ENCODE data around the gene IQCM. TPM values are rescaled to one million over a fixed set of nuclear protein-coding genes. Genes with fewer than 3 reads are reported as not detected.

IQCM gene
- total RNA-seq, 3 donors from 2014 or later: not detected

DNA sequence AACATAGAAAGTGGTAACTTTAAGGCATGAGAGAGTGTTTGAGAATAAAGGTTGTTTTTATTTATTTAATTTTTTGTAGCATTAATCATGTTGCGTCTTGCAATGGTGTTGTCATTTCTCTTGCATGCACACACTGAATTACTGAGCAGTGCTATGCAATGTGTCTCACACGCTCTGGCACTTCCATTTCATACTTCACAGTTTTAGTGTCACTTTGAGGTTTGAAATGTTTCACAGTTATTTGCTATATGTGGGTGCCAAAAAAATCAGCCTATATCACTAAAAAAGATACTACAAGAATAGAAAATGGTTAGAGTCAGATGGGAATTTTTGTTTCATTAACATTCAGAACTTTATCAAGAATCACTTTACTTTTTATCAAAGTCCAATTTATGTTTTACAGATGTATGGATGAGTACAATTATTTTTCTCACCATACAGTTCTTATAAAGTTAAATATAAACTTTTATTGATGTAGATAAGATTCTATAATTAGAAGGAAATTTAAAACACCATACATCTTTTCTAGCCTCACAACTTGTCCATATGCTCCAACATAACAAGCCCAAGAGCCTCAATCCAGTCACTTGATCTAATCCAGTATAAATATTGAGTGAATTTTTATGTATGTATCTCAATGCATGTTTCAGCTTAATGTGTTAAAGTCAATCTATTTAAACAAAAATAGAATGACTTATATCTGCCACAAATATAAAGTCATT is 114.0 kb downstream of the IQCM start:
- H3K9me3 ChIP-seq: peaks cover 5% of the 10 kb centered on the region in 2 donors
- no peak for DNase-seq (ENCODE audit: low spot score in 2 of 2)
- H3K36me3 ChIP-seq: no peaks in the 10 kb centered on the region
- no peak overlapping the region for H3K4me3 ChIP-seq
- H3K27ac ChIP-seq: no peak overlapping the region
- intact Hi-C loops (cut with DNase I; ENCODE audit: low total_unique reads): loop anchor here (5.0 kb wide), 1 partner anchor 1609 kb away; no protein-coding TSS in a partner anchor
- TF ChIP-seq POLR2AphosphoS5 (IDR thresholded peaks at IDR 0.05) (no peak), POLR2A (IDR thresholded peaks at IDR 0.05) (no peak)
- TF ChIP-seq, protein P1, sequence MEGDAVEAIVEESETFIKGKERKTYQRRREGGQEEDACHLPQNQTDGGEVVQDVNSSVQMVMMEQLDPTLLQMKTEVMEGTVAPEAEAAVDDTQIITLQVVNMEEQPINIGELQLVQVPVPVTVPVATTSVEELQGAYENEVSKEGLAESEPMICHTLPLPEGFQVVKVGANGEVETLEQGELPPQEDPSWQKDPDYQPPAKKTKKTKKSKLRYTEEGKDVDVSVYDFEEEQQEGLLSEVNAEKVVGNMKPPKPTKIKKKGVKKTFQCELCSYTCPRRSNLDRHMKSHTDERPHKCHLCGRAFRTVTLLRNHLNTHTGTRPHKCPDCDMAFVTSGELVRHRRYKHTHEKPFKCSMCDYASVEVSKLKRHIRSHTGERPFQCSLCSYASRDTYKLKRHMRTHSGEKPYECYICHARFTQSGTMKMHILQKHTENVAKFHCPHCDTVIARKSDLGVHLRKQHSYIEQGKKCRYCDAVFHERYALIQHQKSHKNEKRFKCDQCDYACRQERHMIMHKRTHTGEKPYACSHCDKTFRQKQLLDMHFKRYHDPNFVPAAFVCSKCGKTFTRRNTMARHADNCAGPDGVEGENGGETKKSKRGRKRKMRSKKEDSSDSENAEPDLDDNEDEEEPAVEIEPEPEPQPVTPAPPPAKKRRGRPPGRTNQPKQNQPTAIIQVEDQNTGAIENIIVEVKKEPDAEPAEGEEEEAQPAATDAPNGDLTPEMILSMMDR (IDR thresholded peaks at IDR 0.05): no peak
- H3K27me3 ChIP-seq: no peaks in the 10 kb centered on the region
- H3K4me1 ChIP-seq: no peaks in the 10 kb centered on the region

DNA sequence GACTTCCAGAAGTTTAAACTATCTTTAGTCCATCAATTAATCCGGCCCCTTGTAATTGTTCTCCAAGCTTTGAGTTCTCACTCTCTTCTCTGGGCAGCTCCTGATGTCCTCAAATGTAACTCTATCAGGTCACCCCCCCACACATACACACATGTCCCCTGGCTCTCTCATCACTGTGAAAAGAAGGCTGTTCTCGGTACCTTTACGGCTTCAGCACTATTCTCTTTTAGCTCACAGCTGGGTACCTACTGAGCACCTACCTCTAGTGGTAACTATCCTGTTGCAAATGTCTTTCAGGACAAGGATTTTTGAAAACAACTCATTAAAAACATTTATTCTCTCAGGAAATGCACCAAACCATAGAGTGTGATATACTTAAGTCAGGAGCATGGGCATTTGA is 115.4 kb downstream of the IQCM start:
- H3K27ac ChIP-seq: no peak overlapping the region
- peaks cover 5% of the 10 kb centered on the region in 2 donors for H3K9me3 ChIP-seq
- intact Hi-C loops (cut with DNase I; ENCODE audit: low total_unique reads): loop anchor here (5.0 kb wide), 1 partner anchor 1608 kb away; no protein-coding TSS in a partner anchor
- no peaks in the 10 kb centered on the region for H3K36me3 ChIP-seq
- H3K27me3 ChIP-seq: no peaks in the 10 kb centered on the region
- no peaks in the 10 kb centered on the region for H3K4me1 ChIP-seq
- no peak for DNase-seq (ENCODE audit: low spot score in 2 of 2)
- TF ChIP-seq POLR2AphosphoS5 (IDR thresholded peaks at IDR 0.05) (no peak), POLR2A (IDR thresholded peaks at IDR 0.05) (no peak)
- TF ChIP-seq, protein P1 (IDR thresholded peaks at IDR 0.05): no peak
- no peak overlapping the region for H3K4me3 ChIP-seq

DNA sequence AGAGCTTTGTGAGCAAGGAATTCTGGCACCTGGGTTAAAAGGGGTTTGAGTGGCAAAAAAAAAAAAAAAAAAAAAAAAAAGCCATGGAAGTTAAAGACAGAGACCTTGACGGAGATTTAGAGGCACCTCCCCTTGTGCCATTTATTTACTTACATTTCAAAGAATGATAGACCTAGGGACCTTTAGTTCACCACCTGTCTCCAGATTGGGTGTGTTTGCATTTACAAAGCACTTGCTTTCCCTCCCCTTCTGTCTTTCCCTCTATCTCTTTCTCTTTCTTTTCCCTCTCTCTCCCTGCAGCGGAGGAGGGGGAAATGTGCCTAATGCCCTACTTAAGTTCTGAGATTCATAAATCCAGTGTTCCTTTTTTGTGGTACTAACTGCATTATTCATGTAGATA is 116.0 kb downstream of the IQCM start:
- intact Hi-C loops (cut with DNase I; ENCODE audit: low total_unique reads): loop anchor here (5.0 kb wide), 1 partner anchor 1607 kb away; no protein-coding TSS in a partner anchor
- no peak overlapping the region for H3K4me3 ChIP-seq

DNA sequence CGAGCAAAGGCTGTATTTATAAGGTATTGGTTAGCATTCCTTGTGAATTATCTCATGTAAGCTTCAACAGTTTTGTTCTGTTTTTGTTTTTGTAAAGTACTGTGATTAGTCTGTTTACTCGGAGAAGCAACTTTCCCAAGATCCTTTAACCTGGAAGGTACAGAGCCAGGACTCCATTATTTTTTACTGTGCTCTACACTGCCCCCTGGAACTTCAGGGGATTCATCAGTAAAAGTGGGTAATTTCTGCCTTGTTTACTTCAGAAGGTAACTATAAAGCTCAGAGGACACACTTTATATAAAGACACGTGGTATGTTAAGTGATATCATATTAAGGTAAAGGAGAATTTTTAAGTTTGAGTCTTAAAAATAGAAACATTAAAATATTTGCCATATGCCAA is 124.9 kb downstream of the IQCM start:
- H3K27me3 ChIP-seq: no peaks in the 10 kb centered on the region
- TF ChIP-seq, protein P1 (IDR thresholded peaks at IDR 0.05): no peak
- TF ChIP-seq POLR2A (IDR thresholded peaks at IDR 0.05) (no peak), POLR2AphosphoS5 (IDR thresholded peaks at IDR 0.05) (no peak)
- H3K9me3 ChIP-seq: no peaks in the 10 kb centered on the region
- no peak overlapping the region for H3K4me3 ChIP-seq
- no peak for DNase-seq (ENCODE audit: low spot score in 2 of 2)
- intact Hi-C loops (cut with DNase I; ENCODE audit: low total_unique reads): no loop called here
- H3K27ac ChIP-seq: no peak overlapping the region
- H3K36me3 ChIP-seq: no peaks in the 10 kb centered on the region
- H3K4me1 ChIP-seq: no peaks in the 10 kb centered on the region

More for the DNA sequence above, 116.0 kb downstream of the IQCM start:
- H3K27ac ChIP-seq: no peak overlapping the region
- DNase-seq (ENCODE audit: low spot score in 2 of 2): no peak
- H3K36me3 ChIP-seq: no peaks in the 10 kb centered on the region
- no peaks in the 10 kb centered on the region for H3K4me1 ChIP-seq
- no peaks in the 10 kb centered on the region for H3K27me3 ChIP-seq
- H3K9me3 ChIP-seq: peaks cover 1 to 2% of the 10 kb centered on the region in 2 donors
- TF ChIP-seq POLR2AphosphoS5 (IDR thresholded peaks at IDR 0.05) (no peak), POLR2A (IDR thresholded peaks at IDR 0.05) (no peak)
- TF ChIP-seq, protein P1 (IDR thresholded peaks at IDR 0.05): no peak

DNA sequence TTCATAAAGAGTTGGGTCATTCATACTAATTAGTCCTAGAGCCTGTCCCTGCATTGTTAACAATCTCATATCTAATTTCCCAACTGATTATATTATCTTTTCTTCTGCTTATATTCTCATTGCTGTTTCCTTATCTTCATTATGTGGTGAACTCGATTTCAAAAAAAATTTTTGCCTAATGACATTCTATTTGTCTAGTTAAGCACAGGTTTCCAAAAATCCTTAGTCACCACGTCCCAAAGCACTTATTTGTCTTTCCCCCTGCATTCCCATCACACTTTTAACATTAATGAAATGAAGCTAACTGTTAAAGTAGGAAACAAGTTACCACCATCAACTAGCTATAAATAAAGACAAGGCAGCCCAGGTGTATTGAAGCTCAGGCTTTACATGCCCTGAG is 131.1 kb downstream of the IQCM start:
- TF ChIP-seq, protein P1 (IDR thresholded peaks at IDR 0.05): no peak
- no peak for TF ChIP-seq POLR2A (IDR thresholded peaks at IDR 0.05)
- TF ChIP-seq POLR2AphosphoS5 (IDR thresholded peaks at IDR 0.05): no peak
- Histone ChIP-seq H3K27me3 (no peaks in the 10 kb centered on the region), H3K9me3 (no peaks in the 10 kb centered on the region), H3K4me3 (no peak overlapping the region), H3K4me1 (no peaks in the 10 kb centered on the region), H3K27ac (no peak overlapping the region), H3K36me3 (no peaks in the 10 kb centered on the region)
- intact Hi-C loops (cut with DNase I; ENCODE audit: low total_unique reads): no loop called here
- no peak for DNase-seq (ENCODE audit: low spot score in 2 of 2)

Measured in breast epithelium (tissue), 4 donors.